K562 (cell line): ENCODE results near the gene C17orf113. TPM values are rescaled to one million over a fixed set of nuclear protein-coding genes. Genes with fewer than 3 reads are reported as not detected.

Source experiments
- ATAC-seq: fragments of 200-7000 bp; cut with Tn5 transposase; 3 replicates; pipeline ENCODE4 v1.9.1; 2020; ENCODE audit warnings: moderate library complexity
- BruUV-seq: library from RNA; stranded (reverse); fragments of 400-500 nt; replicated peaks from 2 replicates; lab custom pipeline; 2021; lab: Mats Ljungman, UMichigan
- CTCF ChIA-PET: fragments of 300-600 bp; formaldehyde crosslinking; extraction: SDS; loops from one replicate; lab custom pipeline; 2021; ENCODE audit warnings: low intra/inter-chr PET ratio; lab: Yijun Ruan, JAX
- POLR2A ChIA-PET: fragments of 300-600, 350-650 bp; sonication (Branson Sonifier 250); formaldehyde crosslinking; extraction: SDS; loops from one replicate; lab custom pipeline; 2021; ENCODE audit warnings: antibody characterized with exemption, inconsistent platforms; lab: Yijun Ruan, JAX
- DNase-seq, 4 experiments: peaks; one replicate each; pipeline versions ENCODE4 v3.0.0 to v3.0.0-alpha.2; 2011 to 2018; ENCODE audit warnings: low spot score in 3 of 4, mixed read lengths in 3 of 4; ENCODE audit errors: extremely low read depth in 1 of 4
- FAIRE-seq: peaks from 2 replicates; lab custom pipeline; 2011; peaks lifted over from hg19 to GRCh38; lab: Jason Lieb, UNC
- H2AFZ ChIP-seq: 2 replicates; pipeline ENCODE4 v1.6.0; 2011; ENCODE audit warnings: low read depth, low read length, control low read depth, inconsistent platforms
- H3K27ac ChIP-seq: fragments of 200-600 bp; 3 replicates; pipeline ENCODE4 v1.8.0; 2011; ENCODE audit warnings: low read depth, mild to moderate bottlenecking, control low read depth, inconsistent platforms, low read length, moderate library complexity, mixed read lengths; ENCODE audit errors: extremely low read depth
- H3K27me3 ChIP-seq, 2 experiments: fragments of 300-600 bp in 1 of 2; 2 replicates in 1 of 2; 3 replicates in 1 of 2; pipeline versions ENCODE4 v1.6.0 to v1.8.0; 2011; ENCODE audit warnings: inconsistent platforms in 2 of 2, low read length in 2 of 2, mild to moderate bottlenecking in 1 of 2, mixed read lengths in 1 of 2, moderate library complexity in 1 of 2; ENCODE audit not compliant: control insufficient read depth in 2 of 2, insufficient read depth in 2 of 2
- H3K36me3 ChIP-seq: fragments of 300-600 bp; 3 replicates; pipeline ENCODE4 v1.8.0; 2011; ENCODE audit warnings: mild to moderate bottlenecking, low read length, inconsistent platforms; ENCODE audit not compliant: control insufficient read depth, insufficient read depth
- H3K4me1 ChIP-seq, 2 experiments: fragments of 200-600 bp in 1 of 2; replicated peaks in 1 of 2; 2 replicates in 1 of 2; 3 replicates in 1 of 2; pipeline versions ENCODE4 v1.5.1 to v1.8.0; 2011; ENCODE audit warnings: inconsistent platforms in 2 of 2, low read length in 2 of 2, mild to moderate bottlenecking in 1 of 2, mixed read lengths in 1 of 2, moderate library complexity in 1 of 2; ENCODE audit not compliant: control insufficient read depth in 2 of 2, insufficient read depth in 2 of 2
- H3K4me2 ChIP-seq: 2 replicates; pipeline ENCODE4 v1.6.1; 2011; ENCODE audit warnings: low read length, control low read depth, inconsistent platforms, mixed read lengths; ENCODE audit not compliant: insufficient read depth
- H3K4me3 ChIP-seq: fragments of 200-600 bp; sonication (generic), shearing (Covaris generic); 2 replicates; pipeline ENCODE4 v1.5.1; 2016; ENCODE audit warnings: control low read depth, inconsistent platforms
- H3K79me2 ChIP-seq: fragments of 200-600 bp; 3 replicates; pipeline ENCODE4 v1.8.0; 2011; ENCODE audit warnings: low read length, inconsistent platforms; ENCODE audit not compliant: control insufficient read depth, insufficient read depth
- H3K9ac ChIP-seq, 2 experiments: 2 replicates each; pipeline versions ENCODE4 v1.6.0 to v1.6.1; 2011; ENCODE audit warnings: low read depth in 2 of 2, low read length in 2 of 2, control low read depth in 1 of 2, inconsistent platforms in 1 of 2, mild to moderate bottlenecking in 1 of 2, mixed read lengths in 1 of 2; ENCODE audit not compliant: insufficient read depth in 1 of 2
- H3K9me1 ChIP-seq: one replicate; pipeline ENCODE4 v1.6.0; 2011; ENCODE audit warnings: inconsistent platforms, mild to moderate bottlenecking, low read length, moderate library complexity; ENCODE audit not compliant: control insufficient read depth, insufficient read depth
- H3K9me3 ChIP-seq: replicated peaks from 2 replicates; pipeline ENCODE4 v1.5.1; 2011; ENCODE audit warnings: low read depth, low read length, inconsistent platforms; ENCODE audit not compliant: control insufficient read depth, insufficient read depth
- H4K20me1 ChIP-seq: replicated peaks from 2 replicates; pipeline ENCODE4 v1.6.1; 2011; ENCODE audit warnings: low read length, inconsistent platforms, mixed read lengths; ENCODE audit not compliant: control insufficient read depth, insufficient read depth
- FOS ChIP-seq: IDR thresholded peaks from 3 replicates; pipeline ENCODE4 v1.6.1; 2011; ENCODE audit not compliant: insufficient read length; ENCODE audit errors: extremely low read depth
- FOXJ2 ChIP-seq: fragments of 200-800 bp; sonication (Bioruptor generic); IDR thresholded peaks from 2 replicates; pipeline ENCODE4 v1.6.1; 2016; ENCODE audit warnings: missing genetic modification characterization, missing compliant biosample characterization
- KLF10 ChIP-seq: fragments of 250-450 bp; sonication (Bioruptor Pico); IDR thresholded peaks from 2 replicates; pipeline ENCODE4 v1.6.1; 2021; ENCODE audit warnings: matching md5 sums
- MECOM ChIP-seq: fragments of 250-450 bp; sonication (Bioruptor Pico); IDR thresholded peaks from 2 replicates; pipeline ENCODE4 v1.8.0; 2022; ENCODE audit warnings: inconsistent platforms
- PHTF2 ChIP-seq: fragments of 250-450 bp; sonication (Bioruptor Pico); IDR thresholded peaks from 2 replicates; pipeline ENCODE4 v1.5.0; 2021; ENCODE audit warnings: mild to moderate bottlenecking
- TEAD2 ChIP-seq: fragments of 450-650 bp; IDR thresholded peaks from 2 replicates; pipeline ENCODE4 v1.6.1; 2016; ENCODE audit warnings: missing genetic modification characterization, control low read depth, missing compliant biosample characterization
- ZNF699 ChIP-seq: fragments of 250-450 bp; sonication (Bioruptor Pico); IDR thresholded peaks from 2 replicates; pipeline ENCODE4 v1.8.0; 2021; ENCODE audit warnings: mild to moderate bottlenecking, moderate library complexity; ENCODE audit not compliant: insufficient replicate concordance
- WGBS: fragments of 100-300 bp; shearing (Covaris generic); methylation state at CpG from one replicate; pipeline ENCODE4 v1.1.6; 2016; ENCODE audit warnings: low coverage, mixed read lengths; ENCODE audit not compliant: insufficient coverage; ENCODE audit errors: missing lambda C conversion rate; 5-methylcytosine and 5-hydroxymethylcytosine counted together
- in situ Hi-C: fragments of 300-500 bp; cut with MboI; formaldehyde crosslinking; loops from 4 replicates; pipeline ENCODE4 v1.15.0; 2018; ENCODE audit warnings: inconsistent platforms, mixed read lengths
- intact Hi-C: fragments of 100-400 bp; cut with micrococcal nuclease; formaldehyde crosslinking; loops from 2 replicates; pipeline ENCODE4 v1.14.2; 2022
- polyA plus RNA-seq, 8 experiments: library from polyadenylated mRNA; depleted of rRNA in 4 of 8; stranded (reverse) in 5 of 8; unstranded in 3 of 8; fragments of >200 nt; fragmentation: Nextera tagmentation in 2 of 8; fragmentation: Illumina TruSeq in 1 of 8; extraction: Ambion mirVana in 2 of 8; extraction: Trizol in 1 of 8; gene quantifications; 2 replicates each; pipeline versions ENCODE4 v1.2.1 to v1.2.3, GENCODE V29; 2011 to 2014; ENCODE audit warnings: inconsistent platforms in 1 of 8, missing spikeins in 1 of 8
- total RNA-seq, 7 experiments: library from RNA; depleted of rRNA in 6 of 7; stranded (reverse); fragments of >200 nt in 6 of 7; fragmentation: Illumina TruSeq in 2 of 7; extraction: Trizol in 2 of 7; gene quantifications; 2 replicates each; pipeline versions ENCODE4 v1.2.1 to v1.2.3, GENCODE V29; 2011 to 2021; ENCODE audit warnings: low replicate concordance in 1 of 7
- TF ChIP-seq, protein P1 (sequence below): IDR thresholded peaks from 2 replicates; pipeline ENCODE4 v1.6.1; 2012; ENCODE audit warnings: low read depth, low read length, improper control_type of control experiment, borderline replicate concordance

C17orf113 gene
- total and polyA plus RNA-seq, 9 of the 15 experiments (the other 6 are each of a cell fraction or from before 2014, with no cell fraction given): 0.10 to 1.2 (median 0.31) TPM

DNA sequence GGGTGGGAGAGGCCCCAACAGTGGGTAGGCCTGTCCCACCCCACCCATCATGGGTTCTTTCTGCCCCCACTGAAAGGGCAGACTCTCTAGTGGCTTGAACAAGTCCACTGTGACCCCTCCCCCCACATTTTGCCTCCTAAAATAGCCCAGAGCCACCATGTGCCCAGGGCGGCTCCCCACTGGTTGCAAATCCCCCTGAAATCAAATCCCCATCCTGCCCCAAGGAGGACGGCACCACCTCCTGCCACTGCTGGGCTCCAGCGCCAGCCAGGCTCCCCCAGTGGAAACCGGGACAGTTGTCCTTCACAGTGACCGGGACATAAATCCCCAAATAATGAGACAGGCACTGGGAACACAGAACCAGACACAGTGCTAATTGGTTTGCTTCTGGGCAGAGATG lies 27.4 kb upstream of the C17orf113 start:
- no TSS peak for BruUV-seq
- 78% methylated on average over 5 of the region's 5 CpGs for whole genome bisulfite sequencing
- POLR2A ChIA-PET: no interaction called here

More for the DNA sequence above, 27.4 kb upstream of the C17orf113 start:
- H2AFZ ChIP-seq: no peak overlapping the region
- no peak overlapping the region for H3K4me2 ChIP-seq
- CTCF ChIA-PET: interaction anchor here (1.4 kb wide), 1 partner anchor 23 kb away, joined by 4 read pairs; no protein-coding TSS in a partner anchor
- in situ Hi-C loops (no loop called here), intact Hi-C loops (no loop called here)
- no peak for ATAC-seq
- peaks cover 1 to 13% of the 10 kb centered on the region in 2 experiments; a peak in 3 of 5 replicates for H3K27me3 ChIP-seq
- no peaks in the 10 kb centered on the region for H3K9me3 ChIP-seq
- TF ChIP-seq KLF10 (CRISPR knock-in tag): no peak
- TF ChIP-seq MECOM (CRISPR knock-in tag): no peak
- no peak for TF ChIP-seq ZNF699 (CRISPR knock-in tag)
- TF ChIP-seq TEAD2 (tag): no peak
- TF ChIP-seq, protein P1, sequence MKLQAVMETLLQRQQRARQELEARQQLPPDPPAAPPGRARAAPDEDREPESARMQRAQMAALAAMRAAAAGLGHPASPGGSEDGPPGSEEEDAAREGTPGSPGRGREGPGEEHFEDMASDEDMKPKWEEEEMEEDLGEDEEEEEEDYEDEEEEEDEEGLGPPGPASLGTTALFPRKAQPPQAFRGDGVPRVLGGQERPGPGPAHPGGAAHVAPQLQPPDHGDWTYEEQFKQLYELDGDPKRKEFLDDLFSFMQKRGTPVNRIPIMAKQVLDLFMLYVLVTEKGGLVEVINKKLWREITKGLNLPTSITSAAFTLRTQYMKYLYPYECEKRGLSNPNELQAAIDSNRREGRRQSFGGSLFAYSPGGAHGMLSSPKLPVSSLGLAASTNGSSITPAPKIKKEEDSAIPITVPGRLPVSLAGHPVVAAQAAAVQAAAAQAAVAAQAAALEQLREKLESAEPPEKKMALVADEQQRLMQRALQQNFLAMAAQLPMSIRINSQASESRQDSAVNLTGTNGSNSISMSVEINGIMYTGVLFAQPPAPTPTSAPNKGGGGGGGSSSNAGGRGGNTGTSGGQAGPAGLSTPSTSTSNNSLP: no peak
- no peak for TF ChIP-seq PHTF2 (CRISPR knock-in tag)
- TF ChIP-seq FOS: no peak
- no peak for TF ChIP-seq FOXJ2 (tag)
- H3K27ac ChIP-seq: no peak overlapping the region
- H3K36me3 ChIP-seq: no peaks in the 10 kb centered on the region
- no peaks in the 10 kb centered on the region for H3K9me1 ChIP-seq
- no peak overlapping the region for H3K4me3 ChIP-seq
- no peak overlapping the region; a peak in 1 of 4 replicates for H3K9ac ChIP-seq
- no peaks in the 10 kb centered on the region for H3K79me2 ChIP-seq
- no peak for FAIRE-seq
- no peak for DNase-seq
- peaks cover 4% of the 10 kb centered on the region; the same call in 1 of the 2 replicates for H4K20me1 ChIP-seq
- peaks cover 15% of the 10 kb centered on the region in 2 experiments for H3K4me1 ChIP-seq
